HG02763 (cell line): ENCODE measurements around the gene LPAR1.

ENCODE experiments used
- ATAC-seq: cut with Tn5 transposase; IDR thresholded peaks from one replicate; pipeline ENCODE4 v1.9.1; 2021; ENCODE audit warnings: mild to moderate bottlenecking, moderate library complexity; ENCODE audit not compliant: unreplicated experiment

Gene LPAR1

DNA sequence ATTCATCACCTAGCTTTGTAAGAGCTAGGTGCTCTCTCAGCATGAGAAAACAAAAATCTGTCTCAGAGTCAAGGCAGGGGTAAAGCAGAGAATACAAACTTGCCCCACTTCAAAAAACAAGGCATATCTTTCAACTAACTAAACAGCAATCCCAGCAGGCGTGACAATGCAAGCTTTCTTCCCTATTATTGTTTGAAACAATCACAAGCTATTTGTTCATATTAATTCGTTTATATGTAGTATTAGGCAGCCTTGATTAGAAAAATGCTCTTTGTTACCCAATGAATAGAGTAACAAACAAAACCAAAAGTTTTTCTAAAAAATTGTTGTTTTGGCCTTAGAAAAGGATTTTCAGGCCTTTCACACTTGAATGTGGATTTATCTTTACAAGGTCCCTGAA is 71.1 kb downstream of the LPAR1 start:
- no peak for ATAC-seq

DNA sequence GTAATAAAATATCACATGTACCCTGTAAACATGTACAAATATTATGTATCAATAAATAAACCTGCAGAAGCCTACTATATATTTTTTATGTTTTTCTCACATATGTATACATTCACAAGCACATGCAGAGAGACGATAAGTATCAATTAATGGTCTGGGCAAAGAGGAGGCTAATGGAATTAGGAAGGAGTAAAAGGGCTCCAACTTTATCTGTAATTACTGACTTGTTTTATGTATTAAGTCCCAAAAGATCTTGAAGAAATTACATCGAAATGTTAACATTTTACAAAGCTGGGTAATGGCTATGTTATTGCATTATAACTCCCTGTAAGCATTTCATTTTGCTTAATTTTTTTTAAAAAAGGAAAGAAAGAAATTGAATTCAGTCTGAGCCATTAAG is 78.0 kb downstream of the LPAR1 start:
- ATAC-seq = no peak

DNA sequence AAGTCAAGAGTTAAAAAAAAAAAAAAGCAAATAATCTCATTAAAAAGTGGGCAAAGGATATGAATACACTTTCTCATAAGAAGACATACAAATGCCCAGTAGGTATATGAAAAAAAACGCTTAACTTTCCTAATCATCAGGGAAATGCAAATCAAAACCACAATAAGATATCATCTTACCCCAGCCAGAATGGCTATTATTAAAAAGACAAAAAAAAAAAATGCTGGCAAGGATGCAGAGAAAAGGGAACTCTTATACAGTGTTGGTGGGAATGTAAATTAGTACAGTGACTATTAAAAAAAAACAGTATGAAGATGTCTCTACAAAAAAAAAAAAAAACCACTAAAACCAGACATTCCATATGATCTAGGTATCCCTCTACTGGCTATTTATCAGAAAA is 79.4 kb downstream of the LPAR1 start:
- ATAC-seq = no peak

DNA sequence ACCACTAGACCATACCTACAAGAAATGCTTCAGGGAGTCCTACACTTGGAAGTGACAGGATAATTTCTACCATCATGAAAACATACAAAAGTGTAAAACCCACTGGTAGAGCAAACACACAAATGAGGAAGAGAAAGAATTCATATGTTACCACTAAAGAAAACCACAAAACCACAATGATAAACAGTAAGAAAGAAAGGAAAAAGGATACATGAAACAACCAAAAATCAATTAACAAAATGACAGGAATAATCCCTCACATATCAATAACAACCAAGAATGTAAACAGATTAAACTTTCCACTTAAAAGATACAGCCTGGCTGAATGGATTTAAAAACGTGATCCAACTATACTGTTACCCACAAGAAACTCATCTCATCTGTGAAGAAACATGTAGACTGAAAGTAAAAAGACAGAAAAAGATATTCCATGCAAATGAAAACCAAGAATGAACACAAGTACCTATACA is 83.4 kb downstream of the LPAR1 start:
- no peak for ATAC-seq

DNA sequence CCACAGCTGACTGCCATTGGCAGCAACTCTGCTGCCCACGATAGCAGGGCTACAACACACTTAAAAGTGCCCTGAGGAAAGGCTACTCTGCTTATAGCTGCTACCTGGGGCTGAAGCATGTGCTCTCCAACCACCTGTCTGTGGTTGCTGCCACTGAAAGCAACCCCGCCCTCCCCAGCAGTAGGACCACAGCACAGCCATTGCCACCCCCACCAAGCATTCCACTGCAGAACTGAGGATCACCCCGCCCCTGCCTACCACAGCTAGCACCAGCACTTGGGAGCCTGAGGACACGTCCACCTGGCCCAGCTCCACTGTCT is 85.8 kb downstream of the LPAR1 start:
- no peak for ATAC-seq

DNA sequence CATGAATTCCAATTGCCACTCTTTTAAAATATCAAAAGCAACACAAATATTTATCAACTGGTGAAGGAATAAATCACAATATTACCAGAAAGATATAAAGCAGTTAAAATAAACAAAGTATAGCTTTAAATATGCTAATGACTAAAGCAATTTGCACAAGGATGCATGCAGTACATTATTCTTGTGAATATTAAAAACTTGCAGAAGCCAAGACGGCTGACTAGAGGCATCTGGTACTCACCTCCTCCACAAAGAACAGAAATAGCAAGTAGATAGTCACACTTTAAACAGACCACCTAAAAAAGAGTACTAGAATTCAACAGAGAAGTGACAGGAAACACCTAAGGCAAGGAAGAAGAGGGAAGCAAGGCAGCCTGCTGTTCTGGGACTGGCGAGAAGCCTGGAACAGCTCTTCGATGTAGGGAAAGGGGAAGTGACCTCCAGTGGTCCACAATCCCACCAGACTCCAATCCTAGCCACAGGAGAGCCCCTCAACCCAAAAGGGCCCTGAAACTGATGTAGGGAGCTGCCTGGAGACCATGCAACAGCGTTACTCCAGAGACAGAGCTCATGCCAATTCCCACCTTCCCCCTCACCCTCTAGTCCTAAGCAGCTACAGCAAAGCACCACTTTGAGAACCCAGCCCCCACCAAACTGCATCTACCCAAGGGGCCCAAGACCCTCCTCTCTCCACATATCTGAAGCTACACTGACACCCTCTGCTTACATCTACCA is 86.3 kb downstream of the LPAR1 start:
- no peak for ATAC-seq

DNA sequence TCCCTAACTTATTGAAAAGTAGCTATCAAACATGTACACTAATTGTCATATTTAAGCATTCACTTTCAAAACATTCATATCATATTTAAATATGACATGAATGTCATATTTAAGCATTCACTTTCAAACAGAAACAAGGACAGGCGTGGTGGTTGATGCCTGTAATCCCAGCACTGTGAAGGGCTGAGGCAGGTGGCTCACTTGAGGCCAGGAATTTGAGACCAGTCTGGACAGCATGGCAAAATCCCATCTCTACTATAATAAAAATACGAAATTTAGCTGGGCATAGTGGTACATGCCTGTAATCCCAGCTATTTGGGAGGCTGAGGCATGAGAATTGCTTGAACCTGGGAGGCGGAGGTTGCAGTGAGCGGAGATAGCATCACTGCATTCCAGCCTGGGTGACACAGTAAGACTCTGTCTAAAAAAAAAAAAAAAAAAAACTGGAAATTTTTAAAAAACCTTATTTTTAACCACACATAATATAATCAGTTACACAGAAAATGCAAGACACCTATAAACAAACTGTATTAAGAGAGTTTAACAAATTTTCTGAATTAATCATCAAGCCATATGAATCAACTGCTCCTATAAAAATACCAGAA is 88.1 kb downstream of the LPAR1 start:
- no peak for ATAC-seq

DNA sequence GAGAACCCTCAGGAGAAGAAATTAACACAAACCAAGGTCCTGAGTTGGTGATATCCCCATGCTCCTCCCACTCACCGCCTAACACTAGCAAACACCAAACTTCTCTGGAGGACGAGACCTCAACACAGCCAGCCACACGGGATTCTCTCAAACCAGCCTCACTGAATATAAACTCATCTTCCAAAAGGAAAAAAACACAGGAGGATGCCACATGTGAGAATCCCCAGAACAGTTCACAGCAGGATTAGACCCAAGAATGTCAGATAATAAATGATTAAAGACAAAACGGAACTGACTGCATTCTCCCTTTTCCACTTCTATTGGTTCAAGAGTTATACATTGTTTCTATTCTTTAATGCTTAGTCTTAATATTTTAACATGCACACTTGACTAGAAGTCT is 89.2 kb downstream of the LPAR1 start:
- no peak for ATAC-seq

DNA sequence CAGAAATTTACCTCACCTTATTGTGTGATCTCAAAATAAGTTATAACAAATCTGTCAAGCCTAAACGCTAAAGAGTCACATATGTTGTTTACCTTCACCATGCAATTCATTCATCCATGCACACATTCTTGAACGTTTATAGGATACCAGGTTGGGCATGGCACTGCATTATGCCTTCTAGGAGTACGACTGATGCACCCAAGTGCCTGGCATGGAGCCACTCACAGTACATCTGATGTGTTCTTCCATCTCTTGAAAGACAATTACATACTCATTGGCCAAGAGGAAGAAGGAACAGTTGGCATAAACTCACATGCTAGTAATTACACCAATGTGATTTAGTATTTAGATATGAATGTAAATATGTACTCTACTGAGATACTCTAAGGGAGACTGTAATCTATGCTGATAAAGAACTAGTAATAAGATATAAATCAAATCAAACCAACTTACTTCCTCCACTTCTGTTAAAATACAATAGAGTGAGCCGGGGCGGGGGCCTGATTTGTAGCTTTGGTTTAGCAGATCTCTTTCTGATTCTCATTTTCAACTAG is 90.7 kb downstream of the LPAR1 start:
- ATAC-seq = no peak

DNA sequence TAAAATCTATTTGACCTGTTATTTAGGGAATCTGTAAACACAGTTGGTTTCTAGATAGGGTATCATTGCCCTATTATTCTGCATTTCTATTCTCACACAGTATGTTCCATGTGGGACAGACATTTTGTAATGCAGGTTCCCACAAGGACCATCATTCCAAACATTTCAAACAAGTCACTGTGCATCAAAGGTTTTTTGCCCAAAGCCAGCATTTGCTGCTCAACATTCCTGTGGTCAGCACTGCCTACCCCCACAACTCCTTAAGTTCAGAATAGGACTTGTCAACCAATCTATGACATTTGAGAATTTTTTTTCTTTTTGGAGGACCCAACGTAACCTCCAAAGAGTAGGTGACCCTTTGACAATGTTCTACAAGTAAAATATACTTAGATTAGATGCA is 95.7 kb downstream of the LPAR1 start:
- ATAC-seq = no peak

DNA sequence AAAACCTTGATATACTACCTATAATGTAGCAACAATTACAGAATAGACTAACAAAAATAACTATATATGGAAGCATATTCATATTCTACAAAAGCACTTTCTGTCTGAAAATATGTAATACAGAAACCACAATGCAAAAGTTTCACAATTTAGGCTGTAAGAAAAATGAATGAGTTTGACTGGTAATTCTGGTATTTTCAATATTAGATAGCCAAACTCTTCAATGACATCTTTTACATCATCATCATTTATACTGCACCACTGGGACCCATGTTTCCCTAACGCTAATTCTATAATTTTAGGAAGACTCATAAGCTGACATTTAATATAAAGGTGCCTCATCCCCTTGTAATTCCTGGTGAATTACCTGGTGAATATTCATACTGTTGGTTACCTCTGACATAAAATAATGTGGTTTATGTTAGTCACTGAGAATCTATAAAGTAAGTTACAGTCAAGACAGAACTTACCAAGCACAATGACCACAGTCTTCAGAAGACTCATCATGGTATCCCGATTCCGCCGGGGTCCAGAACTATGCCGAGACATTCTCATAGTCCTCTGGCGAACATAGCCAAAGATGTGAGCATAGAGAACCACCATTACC is 97.2 kb downstream of the LPAR1 start:
- no peak for ATAC-seq

DNA sequence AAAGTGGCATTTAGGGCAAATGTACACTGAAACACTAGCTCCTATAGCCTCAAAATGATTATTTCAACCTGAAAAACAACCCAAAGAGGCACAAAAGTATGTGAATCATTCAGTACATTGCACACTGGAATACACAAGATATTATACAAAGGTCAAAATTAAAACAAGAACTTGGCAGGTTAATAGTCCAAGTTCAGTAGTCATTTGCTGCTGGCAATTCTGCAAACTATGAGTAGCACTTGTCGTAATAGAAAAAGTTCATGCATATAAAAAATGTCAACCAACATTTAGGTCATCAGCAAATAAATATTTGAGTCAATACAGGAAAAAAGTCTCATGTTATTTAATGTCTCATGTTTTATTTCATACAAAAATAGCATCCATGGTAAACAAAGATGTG is 98.7 kb downstream of the LPAR1 start:
- no peak for ATAC-seq

DNA sequence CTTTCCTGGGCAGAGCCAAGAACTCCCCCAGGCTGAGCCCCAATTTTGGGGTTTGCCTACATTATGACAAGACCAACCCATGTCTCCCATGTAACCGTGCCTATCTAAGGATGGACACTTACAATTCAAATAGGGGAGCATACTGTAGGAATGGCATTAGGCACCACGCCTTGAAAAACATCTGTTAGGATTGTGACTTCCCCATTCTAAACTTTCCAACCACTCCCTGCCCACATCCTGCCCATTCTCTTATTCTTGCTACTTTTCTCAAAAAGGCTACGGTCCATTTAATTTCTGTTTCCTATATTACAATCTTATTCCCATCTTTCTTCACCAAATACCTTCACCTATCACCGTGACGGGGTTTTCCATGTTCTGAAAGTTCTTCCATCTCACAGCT is 99.2 kb downstream of the LPAR1 start:
- no peak for ATAC-seq

DNA sequence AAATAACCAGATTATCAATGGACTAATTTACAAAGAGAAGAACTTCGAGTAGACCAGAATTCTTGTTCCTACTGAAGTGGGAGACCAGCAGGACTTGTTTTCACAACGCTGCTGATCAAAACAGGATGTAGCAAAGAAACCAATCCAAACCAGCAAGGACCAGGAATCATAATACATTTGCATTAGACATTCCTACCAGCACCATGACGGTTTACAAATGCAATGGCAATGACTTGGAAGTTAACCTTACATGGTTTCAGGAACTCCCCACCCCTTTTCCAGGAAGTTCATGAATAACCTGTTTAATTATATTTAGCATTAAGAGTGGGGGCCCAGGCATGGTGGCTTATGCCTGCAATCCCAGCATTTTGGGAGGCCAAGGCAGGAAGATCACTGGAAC is 100.0 kb downstream of the LPAR1 start:
- no peak for ATAC-seq

DNA sequence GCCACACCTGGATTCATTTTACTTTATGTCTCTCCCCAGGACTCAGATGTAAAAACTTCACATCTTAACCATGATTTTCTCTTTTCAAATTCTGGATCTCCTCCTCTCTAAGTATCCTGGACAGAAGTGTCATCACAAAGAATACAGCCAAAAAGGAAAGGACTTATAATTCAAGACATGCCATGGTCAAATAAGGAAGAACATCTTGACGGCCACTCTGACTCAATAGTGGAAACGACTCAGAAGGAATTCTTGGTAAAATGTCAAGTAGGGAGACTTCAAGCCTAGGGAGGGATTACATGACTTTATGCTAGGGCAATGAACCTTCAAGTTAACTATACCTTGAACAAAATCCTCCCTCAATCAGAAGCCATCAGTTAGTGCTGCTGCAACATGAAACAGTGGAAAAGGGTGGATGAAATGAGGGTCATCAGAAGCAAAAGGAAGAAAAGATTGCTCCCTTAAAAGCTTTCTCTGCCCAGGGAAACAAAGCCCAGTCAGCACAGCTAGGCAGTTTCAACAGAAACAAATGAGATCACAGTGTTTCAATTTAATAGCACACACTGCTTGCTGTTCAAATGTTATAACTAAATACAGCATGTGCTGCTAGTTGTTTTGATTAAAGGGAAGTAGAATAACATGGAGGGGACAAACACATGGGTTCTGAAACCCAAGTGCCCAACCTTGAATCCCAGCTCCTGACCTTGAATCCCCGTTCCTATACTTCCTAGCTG is 101.4 kb downstream of the LPAR1 start:
- no peak for ATAC-seq

DNA sequence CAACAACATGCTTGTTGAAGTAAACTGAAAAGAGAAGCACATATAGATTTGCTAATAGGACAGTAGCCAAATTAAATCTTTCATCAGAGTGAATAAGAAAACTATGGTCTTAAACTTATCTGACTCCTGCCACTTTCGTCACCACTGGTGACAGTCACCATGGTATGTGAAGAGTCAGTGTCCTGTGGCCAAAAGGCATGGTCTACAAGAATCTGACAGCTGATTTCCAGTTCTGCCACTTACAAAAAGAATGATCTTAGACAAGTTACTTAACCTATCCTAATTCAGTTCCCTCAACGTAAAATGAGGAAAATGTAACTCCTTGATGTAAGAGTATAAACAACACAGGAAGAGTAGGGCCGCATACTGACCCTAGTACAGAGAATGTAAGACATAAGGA is 102.0 kb downstream of the LPAR1 start:
- ATAC-seq = no peak

DNA sequence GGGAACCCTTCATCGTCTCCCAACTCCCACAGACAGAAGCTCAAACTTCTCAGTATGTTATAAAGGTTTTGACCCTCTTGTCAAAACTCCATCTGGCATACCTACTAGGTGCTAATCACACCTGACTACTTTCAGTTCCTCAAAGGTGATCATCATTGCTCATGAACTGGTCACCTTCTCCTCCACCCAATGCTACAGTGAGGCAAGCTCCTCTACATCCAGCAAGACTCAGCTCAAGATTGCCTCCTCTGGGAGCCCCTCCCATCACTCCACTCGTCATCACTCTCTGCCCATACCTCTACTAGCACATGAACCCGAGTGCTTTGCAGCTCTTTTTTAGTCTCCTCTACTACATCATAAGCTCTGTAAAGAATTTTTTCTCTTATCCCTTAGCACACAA is 102.4 kb downstream of the LPAR1 start:
- no peak for ATAC-seq

DNA sequence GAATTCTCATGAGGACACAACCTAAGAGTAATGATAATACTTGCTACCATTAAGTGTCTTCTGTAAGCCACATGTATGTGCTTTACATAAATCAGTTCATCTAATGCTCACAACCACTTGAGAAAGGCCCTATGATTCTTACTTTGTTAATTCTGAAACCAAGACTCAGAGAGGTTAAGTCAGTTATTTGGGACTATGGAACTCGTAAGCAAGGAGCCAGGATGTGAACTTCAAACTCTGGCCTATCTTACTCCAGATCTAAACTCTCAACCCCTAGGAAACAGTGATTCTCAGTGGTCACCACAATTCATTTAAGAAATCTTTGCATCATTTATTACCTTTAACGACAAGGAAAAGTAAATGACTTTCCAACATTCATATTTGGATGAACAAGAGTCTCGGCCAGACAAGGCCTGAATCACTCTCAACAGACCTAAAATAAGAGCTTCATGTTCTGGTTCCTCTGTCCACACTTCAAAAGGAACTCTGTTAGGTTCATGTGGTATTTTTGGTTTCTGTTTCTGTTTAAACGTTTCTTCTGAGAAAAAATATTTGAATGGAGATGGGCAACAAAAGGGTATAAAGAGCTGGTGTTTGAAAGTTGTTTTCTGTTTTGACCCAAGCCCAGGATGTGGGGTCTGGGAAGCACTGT is 104.8 kb downstream of the LPAR1 start:
- peak; percentile 87 for ATAC-seq

DNA sequence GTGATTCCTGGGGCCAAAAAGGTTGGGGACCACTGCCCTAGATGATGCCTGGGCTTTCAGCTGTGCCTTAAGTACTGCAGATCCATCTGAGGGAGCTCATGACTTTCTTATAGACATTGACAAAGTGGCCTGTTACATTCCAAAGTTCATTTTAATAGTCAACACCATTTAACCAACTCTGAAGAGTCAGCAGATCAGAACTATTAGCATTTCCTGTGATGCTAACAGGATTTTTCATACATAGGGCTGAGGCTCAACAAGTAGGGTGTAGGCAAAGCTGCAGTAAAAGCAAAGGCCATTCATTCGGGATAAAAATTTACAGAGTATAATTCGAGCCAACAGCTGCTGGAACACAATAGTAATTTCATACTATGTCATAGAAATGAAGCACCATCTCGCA is 105.4 kb downstream of the LPAR1 start:
- ATAC-seq = no peak

DNA sequence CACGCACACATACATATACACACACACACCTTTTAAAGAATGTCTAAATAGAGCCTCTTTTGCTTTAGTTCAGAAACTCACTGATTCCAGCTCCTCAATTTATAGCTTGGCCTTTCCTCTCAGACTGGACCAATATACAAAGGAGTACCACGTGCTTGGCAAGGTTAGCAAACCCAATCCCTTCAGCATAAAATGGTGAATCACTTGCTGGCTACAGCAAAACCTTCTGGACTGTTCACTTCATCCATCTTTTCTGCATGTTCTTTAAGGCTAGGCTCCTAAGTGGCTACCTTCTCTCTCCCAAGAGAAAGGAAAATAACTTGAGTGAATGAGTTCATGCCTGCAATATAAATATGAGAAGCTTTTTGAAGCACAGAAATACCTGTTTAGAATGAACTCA is 109.7 kb downstream of the LPAR1 start:
- no peak for ATAC-seq

DNA sequence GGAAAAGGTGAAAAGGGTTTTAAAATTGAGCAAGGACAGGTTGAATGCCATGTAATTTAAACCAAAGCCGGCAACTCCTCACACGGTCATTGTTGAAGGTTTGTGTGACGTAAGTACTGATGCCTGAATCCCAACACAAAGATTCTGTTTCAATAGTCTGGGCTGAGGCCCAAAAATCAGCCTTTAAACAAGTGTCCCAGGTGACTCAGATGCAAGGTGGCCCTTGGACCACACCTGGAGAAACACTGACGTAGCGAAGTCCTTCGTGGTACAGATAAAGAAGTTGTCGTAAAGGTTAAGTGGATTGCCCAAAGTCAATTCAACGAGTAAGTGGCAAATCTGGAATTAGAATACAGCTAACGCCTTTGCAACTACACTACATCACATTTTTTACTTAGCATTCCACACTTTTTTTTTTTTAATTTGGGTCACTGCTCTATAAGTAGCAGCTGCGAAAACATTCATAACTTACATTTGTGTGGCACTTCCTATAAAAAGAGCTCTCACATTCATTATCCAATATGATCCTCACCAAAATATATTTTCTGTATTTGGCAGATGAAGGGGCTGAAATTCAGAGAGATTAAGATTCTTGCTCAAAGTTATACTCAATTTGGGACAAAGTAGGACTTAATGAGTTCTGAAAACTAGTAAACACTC is 111.3 kb downstream of the LPAR1 start:
- ATAC-seq = no peak
